SH-SY5Y (cell line): Measurements from ENCODE around the gene MRPS9.

Experiments
- GATA2 ChIP-seq: IDR thresholded peaks from 2 replicates; pipeline ENCODE4 v1.6.1; 2011; ENCODE audit warnings: mild to moderate bottlenecking, low read depth, low read length
- GATA3 ChIP-seq: IDR thresholded peaks from 2 replicates; pipeline ENCODE4 v1.6.1; 2011; ENCODE audit warnings: low read depth, mild to moderate bottlenecking, low read length, moderate library complexity

MRPS9 gene

DNA sequence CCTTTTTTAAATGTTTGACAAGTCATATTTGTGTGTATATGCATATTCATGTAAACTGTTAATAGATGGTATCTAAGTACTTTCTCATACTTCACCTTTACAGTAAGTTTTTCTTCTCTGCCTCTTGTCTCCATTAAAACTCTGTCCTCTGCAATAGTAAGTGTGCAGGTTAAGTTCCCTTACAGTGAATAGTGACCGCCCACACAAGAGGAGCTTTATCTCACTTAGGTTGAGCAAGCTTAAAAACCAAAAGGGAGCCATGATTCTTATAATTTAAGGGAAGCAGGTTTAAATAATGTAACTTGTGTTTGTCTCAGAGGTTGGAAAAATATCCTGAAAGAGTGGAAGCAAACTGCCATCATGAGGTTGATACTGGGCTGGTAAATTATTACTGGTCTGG is 61.3 kb downstream of the MRPS9 start:
- no peak for TF ChIP-seq GATA3
- TF ChIP-seq GATA2: no peak

DNA sequence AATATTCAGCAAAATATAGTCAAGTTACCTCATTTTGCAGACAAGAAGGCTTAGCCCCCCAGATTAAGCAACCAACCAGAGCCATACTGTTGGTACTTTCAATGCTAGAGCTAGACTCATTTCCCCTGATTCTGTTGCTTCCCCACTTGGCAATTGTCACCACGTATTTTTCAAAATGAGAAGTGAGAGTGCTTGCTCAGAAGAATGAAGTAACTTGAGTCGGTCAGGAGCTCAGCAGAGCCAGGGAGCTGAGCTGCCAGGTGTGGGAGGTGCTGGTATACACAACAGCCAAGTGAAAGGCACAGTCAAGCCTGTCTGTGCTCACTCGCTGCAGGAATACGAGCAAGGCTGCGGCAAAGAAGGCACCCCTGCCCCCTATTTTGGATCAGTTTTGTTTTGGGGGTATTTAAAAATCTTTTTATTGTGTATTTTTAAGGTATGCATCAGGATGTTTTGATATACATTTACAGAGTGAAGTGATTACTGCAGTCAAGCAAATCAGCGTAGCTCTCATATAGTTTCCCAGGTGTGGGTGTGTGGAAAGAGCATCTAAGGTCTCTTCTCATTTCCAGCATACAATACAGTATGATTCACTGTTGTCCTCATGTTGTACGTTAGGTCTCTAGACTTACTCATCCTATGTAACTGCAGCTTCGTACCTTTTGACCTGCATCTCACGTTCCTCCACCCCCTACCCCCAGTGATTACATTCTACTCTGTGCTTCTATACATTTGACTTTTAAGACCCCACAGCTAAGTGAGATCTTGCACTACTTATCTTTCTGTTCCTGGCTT is 62.4 kb downstream of the MRPS9 start:
- no peak for TF ChIP-seq GATA2
- no peak for TF ChIP-seq GATA3

- TF ChIP-seq GATA2 (no peak), GATA3 (no peak)
These were observed 64.1 kb downstream of the MRPS9 start for GRCh38 chr2:105102001-105102400.

- TF ChIP-seq GATA2 (no peak), GATA3 (no peak)
These were observed 65.1 kb downstream of the MRPS9 start for GRCh38 chr2:105102963-105103421.

- no peak for TF ChIP-seq GATA3
- no peak for TF ChIP-seq GATA2
These were observed 65.6 kb downstream of the MRPS9 start for GRCh38 chr2:105103481-105103880.

GRCh38 chr2:105104208-105104731 is 66.4 kb downstream of the MRPS9 start:
- TF ChIP-seq GATA3 (no peak), GATA2 (no peak)

DNA sequence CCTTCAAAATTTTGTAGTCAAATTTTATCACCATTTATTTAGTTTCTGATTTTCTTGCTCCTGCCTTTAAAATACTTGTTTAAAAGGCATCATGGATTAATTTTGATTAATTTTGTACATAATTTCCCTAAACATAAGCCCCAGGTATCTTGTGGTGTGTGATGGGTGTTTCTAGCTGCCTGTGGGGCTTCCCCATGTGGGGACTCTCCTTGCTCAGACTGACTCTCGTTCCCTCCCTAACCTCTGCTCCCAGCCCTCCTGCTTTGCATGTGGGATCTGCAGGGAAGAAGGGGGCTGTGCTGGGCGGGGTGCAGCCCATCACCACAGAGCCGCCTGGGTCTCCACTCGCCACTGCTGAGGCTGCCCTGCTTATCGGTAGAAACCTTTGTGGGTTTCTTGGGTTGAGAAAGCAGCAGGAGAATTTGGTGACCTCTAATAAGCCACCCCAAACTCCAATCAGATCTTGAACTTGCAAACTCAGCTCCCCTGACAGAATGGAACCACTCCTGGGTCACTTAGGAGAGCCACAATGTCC is 72.5 kb downstream of the MRPS9 start:
- TF ChIP-seq GATA3: no peak
- no peak for TF ChIP-seq GATA2

DNA sequence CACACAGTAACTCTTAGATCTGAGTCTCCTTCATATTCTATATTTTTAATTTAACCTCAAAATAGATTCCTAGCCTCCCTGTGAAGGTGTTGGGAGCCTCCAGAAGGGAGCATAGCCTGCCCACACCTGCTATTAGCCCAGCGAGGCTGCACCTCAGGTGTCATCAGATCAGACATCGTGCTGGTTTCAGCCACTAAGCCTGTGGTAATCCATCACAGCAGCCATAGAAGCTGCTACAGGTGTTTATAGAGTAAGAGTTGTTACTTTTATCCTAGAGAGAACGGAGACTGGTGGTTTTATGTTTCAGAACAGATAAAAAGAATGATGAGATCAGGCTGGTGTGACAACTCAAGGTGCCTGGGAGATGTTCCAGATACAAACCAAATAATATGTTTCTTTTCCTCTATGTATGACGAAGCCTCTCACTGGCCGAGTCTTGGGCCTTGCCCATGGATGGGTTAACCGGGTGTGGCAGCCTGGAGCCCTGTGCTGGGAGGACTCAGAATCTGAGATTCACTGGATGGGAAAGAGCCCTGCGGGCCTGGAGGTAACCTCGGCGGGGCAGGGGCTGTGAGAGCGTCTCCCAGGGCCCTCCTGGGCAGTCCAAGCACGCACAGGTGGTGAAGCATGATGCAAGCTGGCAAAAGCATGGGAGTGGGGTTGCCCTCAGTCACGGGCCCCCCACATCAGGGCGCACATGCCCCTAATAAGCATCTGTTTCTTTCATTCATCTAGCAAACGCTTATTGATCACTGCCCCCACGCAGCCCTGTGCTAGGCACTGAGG is 73.7 kb downstream of the MRPS9 start:
- no peak for TF ChIP-seq GATA2
- no peak for TF ChIP-seq GATA3

GRCh38 chr2:105112345-105112744 is 74.5 kb downstream of the MRPS9 start:
- no peak for TF ChIP-seq GATA3
- TF ChIP-seq GATA2: no peak

DNA sequence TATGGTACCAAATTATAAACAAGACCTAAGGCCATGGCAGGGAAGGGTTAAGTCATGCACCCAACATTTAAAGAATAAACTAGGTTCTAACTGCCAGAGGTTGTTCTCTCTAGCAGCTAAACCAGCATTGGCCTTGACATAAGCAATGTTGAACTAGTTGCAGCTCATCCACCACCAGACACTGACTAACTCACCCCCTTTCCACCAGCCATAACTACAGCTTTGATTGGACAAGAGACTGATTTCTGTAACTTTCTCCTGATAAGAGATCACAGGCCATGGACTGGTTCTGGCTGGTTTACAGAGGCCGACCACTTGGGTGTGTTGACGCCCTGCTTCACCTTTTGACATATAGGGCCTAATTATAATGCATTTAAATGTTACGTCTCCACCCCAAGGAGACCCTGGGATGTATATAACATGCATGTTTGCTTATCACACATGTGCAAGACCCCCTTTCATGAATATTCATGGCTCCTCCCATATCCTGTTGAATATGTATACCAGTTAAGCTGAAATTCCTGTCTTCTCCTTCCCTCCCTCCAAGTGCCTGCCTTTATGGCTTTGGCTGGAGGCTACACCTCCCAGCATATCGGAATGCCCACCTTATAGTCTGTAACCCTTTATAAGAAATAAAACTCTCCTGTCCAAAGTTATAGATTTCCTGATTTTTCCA is 75.9 kb downstream of the MRPS9 start:
- TF ChIP-seq GATA2 (no peak), GATA3 (no peak)

DNA sequence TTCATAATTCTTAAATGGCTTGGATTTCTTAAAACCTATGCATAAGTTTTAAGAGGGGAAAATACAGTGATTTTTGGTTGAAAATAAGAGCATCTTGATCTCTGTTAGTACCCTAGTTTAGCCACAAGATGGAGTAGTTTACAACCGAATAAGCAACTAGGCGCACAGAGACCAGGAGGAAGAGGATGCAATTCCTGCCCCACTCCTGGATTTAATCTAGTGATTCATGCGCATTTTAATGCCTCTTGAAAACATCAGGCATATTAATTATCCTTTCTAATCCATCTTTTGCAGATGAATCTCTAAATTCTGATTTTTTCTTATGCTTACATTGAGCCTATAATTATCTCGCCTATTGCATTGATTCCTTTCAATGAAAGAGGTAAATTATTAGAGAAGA is 76.7 kb downstream of the MRPS9 start:
- TF ChIP-seq GATA3 (no peak), GATA2 (no peak)

DNA sequence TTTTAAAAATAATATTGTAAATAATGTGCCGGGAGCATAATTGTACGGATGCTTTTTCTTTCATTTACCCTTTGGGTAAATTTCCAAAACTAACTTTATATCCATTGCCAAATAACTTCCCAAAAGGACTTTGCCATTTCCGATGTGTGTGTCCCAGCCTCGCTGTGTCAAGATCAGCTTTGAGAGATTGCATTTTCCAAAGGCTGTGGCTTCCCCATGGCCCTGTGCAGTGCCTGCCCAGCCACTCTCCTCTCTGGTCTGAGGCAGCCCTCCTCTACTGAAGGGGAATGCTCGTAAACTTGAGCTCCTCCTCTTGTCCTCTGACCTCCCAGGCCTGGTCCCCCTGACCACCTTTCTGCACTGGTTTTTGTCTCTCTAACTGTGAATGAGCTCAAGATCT is 78.5 kb downstream of the MRPS9 start:
- TF ChIP-seq GATA3 (no peak), GATA2 (no peak)

DNA sequence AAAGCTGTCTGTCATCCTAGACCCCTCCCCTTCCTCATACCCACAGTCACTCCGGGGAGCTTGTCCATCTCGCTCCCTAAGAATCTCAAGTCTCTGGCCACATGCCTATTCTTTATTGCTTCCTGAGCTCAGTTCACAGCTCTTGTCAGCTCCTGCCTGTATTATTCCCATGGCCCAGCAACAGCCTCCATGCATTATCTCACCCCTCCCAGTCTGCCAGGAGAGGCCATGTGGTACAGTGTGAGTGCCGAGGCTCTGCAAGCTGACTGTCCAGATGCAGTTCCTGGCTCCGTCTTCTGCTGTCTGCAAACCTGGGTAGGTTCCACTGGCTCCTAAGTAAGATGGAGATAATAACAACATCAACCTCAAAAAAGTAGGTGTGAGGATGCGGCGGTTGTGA is 79.7 kb downstream of the MRPS9 start:
- TF ChIP-seq GATA3 (no peak), GATA2 (no peak)

- TF ChIP-seq GATA2 (no peak), GATA3 (no peak)
These were observed 81.1 kb downstream of the MRPS9 start for GRCh38 chr2:105118960-105119359.

DNA sequence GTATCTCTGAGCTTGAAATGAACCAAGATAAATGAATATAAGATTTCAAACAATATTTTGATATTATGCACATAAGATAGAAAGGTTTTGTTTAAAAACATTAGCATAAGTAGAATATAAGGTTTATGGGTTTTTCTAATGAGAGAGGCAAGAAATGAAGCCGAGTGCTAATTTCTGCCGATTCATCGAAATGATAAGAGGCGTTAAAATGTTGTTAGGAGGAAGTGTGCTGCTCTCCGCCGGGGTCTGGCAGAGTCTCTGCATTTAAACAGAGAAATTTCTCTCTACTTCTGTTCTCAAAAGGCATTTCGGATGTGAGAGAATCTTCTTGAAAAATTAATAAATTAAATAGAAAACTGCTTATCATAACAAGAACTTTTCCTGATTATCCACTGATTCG is 83.6 kb downstream of the MRPS9 start:
- TF ChIP-seq GATA2: no peak
- no peak for TF ChIP-seq GATA3

DNA sequence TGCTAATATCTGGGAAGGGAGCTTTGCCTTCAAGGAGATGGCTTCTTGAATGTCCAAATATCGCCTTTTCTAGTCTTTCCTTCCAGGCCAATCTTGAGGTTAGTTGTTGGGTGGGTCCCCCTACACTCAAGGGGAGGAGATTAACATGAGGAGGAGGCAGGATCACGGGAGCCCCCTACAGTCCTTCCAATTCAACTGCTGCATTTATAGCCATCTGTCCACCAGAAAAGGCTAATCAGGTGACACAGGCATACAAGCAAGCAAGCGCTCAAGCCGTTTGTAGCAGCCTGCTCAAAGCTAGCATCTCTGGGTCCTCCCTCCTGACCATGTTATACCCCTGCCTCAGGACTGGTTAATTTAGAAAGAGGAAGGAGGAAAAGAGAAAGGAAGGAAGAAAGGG is 87.6 kb downstream of the MRPS9 start:
- no peak for TF ChIP-seq GATA2
- TF ChIP-seq GATA3: no peak
